Prostate gland (tissue), 2 donors: ENCODE measurements around the gene DLGAP1.

Experiments used
- CTCF ChIP-seq, 4 experiments: fragments of 200-600 bp in 2 of 4; fragments of 450-650 bp in 2 of 4; sonication (generic) in 2 of 4; IDR thresholded peaks; 1 replicate in 3 of 4; 2 replicates in 1 of 4; pipeline ENCODE4 v1.5.1; 2016 to 2019; ENCODE audit warnings: antibody characterized with exemption in 4 of 4, mild to moderate bottlenecking in 2 of 4, moderate library complexity in 2 of 4
- POLR2A ChIP-seq: fragments of 450-650 bp; IDR thresholded peaks from one replicate; pipeline ENCODE4 v1.6.1; 2016; ENCODE audit warnings: antibody characterized with exemption, mild to moderate bottlenecking

- TF ChIP-seq CTCF (IDR thresholded peaks at IDR 0.05) (no peak), POLR2A (no peak)
Measured at GRCh38 chr18:3654442-3655253, 800.5 kb downstream of the DLGAP1 start.
